Measurements from ENCODE around the gene CSGALNACT2. TPM values are rescaled to one million over a fixed set of nuclear protein-coding genes. Genes with fewer than 3 reads are reported as not detected.
A peak's percentile ranks its signal among the peaks of the same experiment; 100 is the strongest.

The CSGALNACT2 gene
- total and polyA plus RNA-seq, 3 donors from 2014 or later, result 13.9 to 17.9 (median 16.7) TPM

- DNase-seq, result no peak
- H3K27me3 ChIP-seq, result no peaks in the 10 kb centered on the region
- intact Hi-C loops (cut with DNase I; ENCODE audit: low total_unique reads), result no loop called here
- no peaks in the 10 kb centered on the region for H3K36me3 ChIP-seq (ENCODE audit: low read depth, missing control alignments)
- H3K27ac ChIP-seq, result no peak overlapping the region
- 87 to 89% methylated on average over 5 to 28 of the region's 28 CpGs for WGBS, 2 donors
- TF ChIP-seq, protein P1, sequence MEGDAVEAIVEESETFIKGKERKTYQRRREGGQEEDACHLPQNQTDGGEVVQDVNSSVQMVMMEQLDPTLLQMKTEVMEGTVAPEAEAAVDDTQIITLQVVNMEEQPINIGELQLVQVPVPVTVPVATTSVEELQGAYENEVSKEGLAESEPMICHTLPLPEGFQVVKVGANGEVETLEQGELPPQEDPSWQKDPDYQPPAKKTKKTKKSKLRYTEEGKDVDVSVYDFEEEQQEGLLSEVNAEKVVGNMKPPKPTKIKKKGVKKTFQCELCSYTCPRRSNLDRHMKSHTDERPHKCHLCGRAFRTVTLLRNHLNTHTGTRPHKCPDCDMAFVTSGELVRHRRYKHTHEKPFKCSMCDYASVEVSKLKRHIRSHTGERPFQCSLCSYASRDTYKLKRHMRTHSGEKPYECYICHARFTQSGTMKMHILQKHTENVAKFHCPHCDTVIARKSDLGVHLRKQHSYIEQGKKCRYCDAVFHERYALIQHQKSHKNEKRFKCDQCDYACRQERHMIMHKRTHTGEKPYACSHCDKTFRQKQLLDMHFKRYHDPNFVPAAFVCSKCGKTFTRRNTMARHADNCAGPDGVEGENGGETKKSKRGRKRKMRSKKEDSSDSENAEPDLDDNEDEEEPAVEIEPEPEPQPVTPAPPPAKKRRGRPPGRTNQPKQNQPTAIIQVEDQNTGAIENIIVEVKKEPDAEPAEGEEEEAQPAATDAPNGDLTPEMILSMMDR (IDR thresholded peaks at IDR 0.05), result no peak
- TF ChIP-seq POLR2A (IDR thresholded peaks at IDR 0.05), result no peak
- no peak overlapping the region for H3K4me3 ChIP-seq
- no peaks in the 10 kb centered on the region for H3K4me1 ChIP-seq
- H3K9me3 ChIP-seq, result no peaks in the 10 kb centered on the region
These were observed 31.8 kb upstream of the CSGALNACT2 start for GRCh38 chr10:43106256-43107091.

DNA sequence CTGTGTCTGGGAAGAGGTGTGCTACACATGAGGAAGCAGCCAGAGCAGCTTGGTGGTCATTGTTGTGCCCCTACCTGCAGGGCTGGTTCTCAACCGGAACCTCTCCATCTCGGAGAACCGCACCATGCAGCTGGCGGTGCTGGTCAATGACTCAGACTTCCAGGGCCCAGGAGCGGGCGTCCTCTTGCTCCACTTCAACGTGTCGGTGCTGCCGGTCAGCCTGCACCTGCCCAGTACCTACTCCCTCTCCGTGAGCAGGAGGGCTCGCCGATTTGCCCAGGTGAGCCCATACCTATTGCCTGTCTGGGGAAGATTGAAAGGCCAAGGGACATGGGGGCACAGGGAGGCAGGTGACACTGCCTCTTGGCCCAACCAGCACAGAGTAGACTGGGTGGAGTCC is 29.3 kb upstream of the CSGALNACT2 start:
- intact Hi-C loops (cut with DNase I; ENCODE audit: low total_unique reads), result no loop called here
- no peaks in the 10 kb centered on the region for H3K4me1 ChIP-seq
- TF ChIP-seq, protein P1 (IDR thresholded peaks at IDR 0.05), result no peak
- TF ChIP-seq POLR2A (IDR thresholded peaks at IDR 0.05), result no peak
- no peak overlapping the region for H3K27ac ChIP-seq
- H3K4me3 ChIP-seq, result no peak overlapping the region
- no peaks in the 10 kb centered on the region for H3K36me3 ChIP-seq (ENCODE audit: low read depth, missing control alignments)
- no peaks in the 10 kb centered on the region for H3K27me3 ChIP-seq
- no peaks in the 10 kb centered on the region for H3K9me3 ChIP-seq
- 95% methylated on average over 10 of the region's 12 CpGs; no CpG with 5 or more reads in 1 of the 2 donors for WGBS, 2 donors
- no peak for DNase-seq

DNA sequence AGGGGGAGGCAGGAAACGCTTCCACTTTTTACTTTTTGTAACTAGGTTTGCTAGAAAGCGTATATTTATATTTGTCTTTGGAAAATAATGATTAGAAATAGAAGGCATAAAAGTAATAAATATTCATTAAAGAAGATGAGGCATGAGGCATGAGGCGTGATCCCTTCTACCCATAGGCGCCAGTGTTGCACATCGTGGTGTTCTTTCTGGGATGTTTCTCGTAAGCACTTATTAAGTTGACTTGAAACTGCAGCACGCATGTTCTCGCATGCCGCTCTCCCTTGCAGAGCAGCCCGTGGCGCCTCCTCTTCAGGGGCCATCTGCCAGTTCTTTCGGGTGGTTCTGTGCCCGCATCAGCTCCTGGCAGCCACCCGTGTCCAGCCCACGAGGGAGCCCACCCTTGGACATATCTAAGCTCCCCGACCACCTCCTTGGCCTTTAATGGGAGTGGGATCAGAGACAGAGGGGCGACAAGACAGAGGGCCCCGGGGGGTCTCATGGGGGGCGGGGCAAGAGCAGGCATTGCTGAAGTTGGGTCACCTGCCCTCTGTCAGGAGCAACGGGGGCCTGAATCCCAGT is 28.5 kb upstream of the CSGALNACT2 start:
- Histone ChIP-seq H3K9me3 (no peaks in the 10 kb centered on the region), H3K4me1 (no peaks in the 10 kb centered on the region), H3K27ac (no peak overlapping the region), H3K4me3 (no peak overlapping the region), H3K27me3 (no peaks in the 10 kb centered on the region), H3K36me3 (ENCODE audit: low read depth, missing control alignments) (no peaks in the 10 kb centered on the region)
- no peak for DNase-seq
- intact Hi-C loops (cut with DNase I; ENCODE audit: low total_unique reads), result no loop called here
- no peak for TF ChIP-seq POLR2A (IDR thresholded peaks at IDR 0.05)
- TF ChIP-seq, protein P1 (IDR thresholded peaks at IDR 0.05), result no peak
- WGBS, 2 donors, result 86% methylated on average over 14 to 20 of the region's 20 CpGs

GRCh38 chr10:43110338-43111071 is 27.7 kb upstream of the CSGALNACT2 start:
- Histone ChIP-seq H3K27me3 (no peaks in the 10 kb centered on the region), H3K4me3 (no peak overlapping the region), H3K36me3 (ENCODE audit: low read depth, missing control alignments) (no peaks in the 10 kb centered on the region), H3K27ac (no peak overlapping the region), H3K4me1 (no peaks in the 10 kb centered on the region), H3K9me3 (no peaks in the 10 kb centered on the region)
- TF ChIP-seq, protein P1 (IDR thresholded peaks at IDR 0.05), result no peak
- no peak for TF ChIP-seq POLR2A (IDR thresholded peaks at IDR 0.05)
- intact Hi-C loops (cut with DNase I; ENCODE audit: low total_unique reads), result no loop called here
- DNase-seq, result peak; percentile 44
- WGBS, 2 donors, result 56 to 63% methylated on average over 7 of the region's 7 CpGs

Measured in testis (tissue), 3 donors.